ENCODE measurements around the gene ATP1B1.

ATP1B1 gene

DNA sequence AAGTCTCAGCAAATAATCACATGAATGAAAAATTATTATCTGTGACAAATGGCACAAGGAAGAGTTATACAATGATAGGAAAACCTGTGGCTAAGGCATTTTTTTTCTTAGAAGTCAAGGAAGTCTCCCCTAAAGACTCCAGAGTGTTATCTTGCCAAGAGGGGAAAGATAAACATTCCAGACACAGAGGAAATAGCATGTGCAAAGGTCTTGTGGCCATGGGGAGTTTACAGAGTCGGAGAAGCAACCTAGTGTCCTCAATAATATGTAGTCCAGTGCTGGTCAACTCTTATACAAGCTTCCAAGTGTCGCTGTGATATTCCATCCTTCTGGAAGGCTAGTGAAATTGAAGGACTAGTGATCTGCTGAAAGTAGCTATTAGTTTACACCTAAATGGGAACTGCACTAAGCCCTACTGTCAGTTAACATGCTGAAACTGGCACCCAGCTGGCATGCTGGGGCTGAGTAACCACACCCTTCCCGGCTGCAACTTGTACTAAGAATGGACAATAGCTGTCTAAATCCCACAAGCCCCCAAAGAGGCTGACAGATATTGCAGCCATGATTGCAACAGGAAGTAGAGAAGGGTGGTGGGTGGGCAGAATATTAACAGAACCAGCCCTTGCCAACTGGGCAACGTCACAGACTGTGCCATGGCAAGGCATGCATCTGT, 11.5 kb upstream of the ATP1B1 start:
- H3K4me3 ChIP-seq (ENCODE audit: low read depth, low read length), result no peak overlapping the region
- TF ChIP-seq, protein P1, sequence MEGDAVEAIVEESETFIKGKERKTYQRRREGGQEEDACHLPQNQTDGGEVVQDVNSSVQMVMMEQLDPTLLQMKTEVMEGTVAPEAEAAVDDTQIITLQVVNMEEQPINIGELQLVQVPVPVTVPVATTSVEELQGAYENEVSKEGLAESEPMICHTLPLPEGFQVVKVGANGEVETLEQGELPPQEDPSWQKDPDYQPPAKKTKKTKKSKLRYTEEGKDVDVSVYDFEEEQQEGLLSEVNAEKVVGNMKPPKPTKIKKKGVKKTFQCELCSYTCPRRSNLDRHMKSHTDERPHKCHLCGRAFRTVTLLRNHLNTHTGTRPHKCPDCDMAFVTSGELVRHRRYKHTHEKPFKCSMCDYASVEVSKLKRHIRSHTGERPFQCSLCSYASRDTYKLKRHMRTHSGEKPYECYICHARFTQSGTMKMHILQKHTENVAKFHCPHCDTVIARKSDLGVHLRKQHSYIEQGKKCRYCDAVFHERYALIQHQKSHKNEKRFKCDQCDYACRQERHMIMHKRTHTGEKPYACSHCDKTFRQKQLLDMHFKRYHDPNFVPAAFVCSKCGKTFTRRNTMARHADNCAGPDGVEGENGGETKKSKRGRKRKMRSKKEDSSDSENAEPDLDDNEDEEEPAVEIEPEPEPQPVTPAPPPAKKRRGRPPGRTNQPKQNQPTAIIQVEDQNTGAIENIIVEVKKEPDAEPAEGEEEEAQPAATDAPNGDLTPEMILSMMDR (IDR thresholded peaks at IDR 0.05; ENCODE audit: borderline replicate concordance, insufficient read depth, low read depth, low read length), result no peak

DNA sequence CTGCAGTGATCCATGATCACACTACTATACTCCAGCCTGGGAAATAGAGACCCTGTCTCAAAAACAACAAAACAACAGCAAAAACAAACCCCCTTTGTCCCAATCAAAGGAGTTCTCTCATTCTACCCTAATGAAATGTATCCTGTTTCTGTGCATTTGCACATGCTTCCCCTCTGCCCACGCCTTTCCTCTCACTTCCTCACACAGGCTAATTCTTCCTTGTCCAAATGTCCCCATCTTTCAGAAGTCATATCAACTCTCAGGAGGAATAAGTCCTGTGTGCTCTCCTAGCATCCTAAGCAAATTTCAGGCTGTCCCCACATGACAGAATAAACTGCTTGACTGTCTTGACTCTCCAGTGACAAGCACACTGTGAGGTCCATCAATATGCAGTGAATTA, 8.1 kb upstream of the ATP1B1 start:
- TF ChIP-seq, protein P1 (IDR thresholded peaks at IDR 0.05; ENCODE audit: borderline replicate concordance, insufficient read depth, low read depth, low read length), result no peak
- no peak overlapping the region for H3K4me3 ChIP-seq (ENCODE audit: low read depth, low read length)

DNA sequence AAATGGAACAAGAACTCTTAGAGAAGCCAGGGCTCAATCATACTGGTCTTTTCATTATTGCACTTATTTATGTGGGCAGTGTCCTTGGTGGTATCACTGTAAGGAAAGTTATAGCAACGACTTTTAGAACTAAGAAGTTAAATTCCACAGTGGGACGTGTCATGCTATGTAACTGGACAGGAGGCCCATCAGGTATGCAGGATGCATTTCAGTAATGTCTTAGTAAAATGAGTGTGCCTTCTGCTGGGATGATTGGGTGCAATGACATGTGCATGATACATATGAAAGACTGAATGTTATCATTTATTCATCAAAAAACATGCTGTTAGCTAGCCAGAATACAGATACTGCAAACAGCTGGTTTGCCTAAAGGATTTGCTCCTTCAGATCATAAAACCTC, 6.9 kb upstream of the ATP1B1 start:
- H3K4me3 ChIP-seq (ENCODE audit: low read depth, low read length), result no peak overlapping the region
- TF ChIP-seq, protein P1 (IDR thresholded peaks at IDR 0.05; ENCODE audit: borderline replicate concordance, insufficient read depth, low read depth, low read length), result no peak

DNA sequence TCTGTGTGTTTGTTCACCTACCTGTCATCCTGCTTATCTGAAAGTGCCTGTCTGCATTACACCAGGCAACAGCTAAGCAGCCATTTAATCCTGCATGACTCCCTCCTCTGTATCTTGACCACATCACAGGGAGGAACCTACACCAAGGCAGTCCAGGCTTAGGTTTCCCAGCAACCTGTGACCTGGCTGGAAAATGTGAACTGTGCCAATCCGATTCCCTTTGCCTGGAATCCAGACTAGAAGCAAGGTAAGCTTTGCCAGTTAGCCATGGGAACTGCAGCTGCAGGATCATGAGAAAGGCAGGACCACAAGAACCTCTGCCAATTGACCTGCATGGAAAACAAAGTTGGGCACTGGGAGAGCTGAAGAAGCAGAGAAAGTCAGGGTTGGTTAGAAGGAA, 6.3 kb upstream of the ATP1B1 start:
- no peak overlapping the region for H3K4me3 ChIP-seq (ENCODE audit: low read depth, low read length)
- TF ChIP-seq, protein P1 (IDR thresholded peaks at IDR 0.05; ENCODE audit: borderline replicate concordance, insufficient read depth, low read depth, low read length), result no peak

DNA sequence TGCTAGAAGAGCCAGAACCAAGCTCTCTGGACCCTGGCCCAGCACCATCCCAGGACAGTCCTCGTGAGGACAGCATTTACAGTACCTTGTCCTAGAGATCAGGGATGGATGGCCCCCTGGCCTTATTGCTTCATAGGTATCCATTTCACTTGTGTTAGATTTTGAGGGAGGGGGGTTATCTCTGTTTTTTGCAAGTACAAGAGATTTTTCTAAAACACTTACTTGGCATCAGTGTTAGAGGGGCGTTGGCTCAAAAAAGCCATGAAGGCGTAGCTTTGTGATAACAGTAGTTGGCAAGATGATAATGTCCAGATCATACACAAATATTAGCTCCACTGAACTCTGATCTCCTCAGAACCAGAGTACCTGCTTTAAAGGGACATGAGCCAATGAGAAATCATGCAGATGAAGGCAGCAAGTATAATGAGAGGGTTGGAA, 5.8 kb upstream of the ATP1B1 start:
- TF ChIP-seq, protein P1 (IDR thresholded peaks at IDR 0.05; ENCODE audit: borderline replicate concordance, insufficient read depth, low read depth, low read length), result no peak

DNA sequence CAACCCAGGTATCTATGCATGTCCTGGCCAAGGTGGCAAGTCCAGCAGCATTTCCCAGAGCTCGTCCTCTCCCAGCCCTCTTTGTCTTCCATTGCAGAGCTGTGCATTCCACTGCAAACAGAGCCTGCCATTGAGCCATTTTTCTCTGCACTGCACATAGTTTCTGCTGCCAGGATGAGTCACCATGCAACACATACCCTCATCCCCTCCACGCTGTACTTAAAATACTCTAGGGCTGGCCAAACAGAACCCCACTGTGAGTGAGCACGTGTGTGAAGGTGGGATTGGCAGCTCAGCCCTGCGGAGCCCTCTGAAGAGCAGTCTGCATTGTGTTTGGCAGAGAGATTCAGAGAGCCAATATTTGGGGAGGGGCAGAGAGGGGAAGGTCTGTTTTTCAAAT, 3.9 kb upstream of the ATP1B1 start:
- H3K4me3 ChIP-seq (ENCODE audit: low read depth, low read length), result no peak overlapping the region
- TF ChIP-seq, protein P1 (IDR thresholded peaks at IDR 0.05; ENCODE audit: borderline replicate concordance, insufficient read depth, low read depth, low read length), result no peak

More for the DNA sequence above, 5.8 kb upstream of the ATP1B1 start:
- no peak overlapping the region for H3K4me3 ChIP-seq (ENCODE audit: low read depth, low read length)

DNA sequence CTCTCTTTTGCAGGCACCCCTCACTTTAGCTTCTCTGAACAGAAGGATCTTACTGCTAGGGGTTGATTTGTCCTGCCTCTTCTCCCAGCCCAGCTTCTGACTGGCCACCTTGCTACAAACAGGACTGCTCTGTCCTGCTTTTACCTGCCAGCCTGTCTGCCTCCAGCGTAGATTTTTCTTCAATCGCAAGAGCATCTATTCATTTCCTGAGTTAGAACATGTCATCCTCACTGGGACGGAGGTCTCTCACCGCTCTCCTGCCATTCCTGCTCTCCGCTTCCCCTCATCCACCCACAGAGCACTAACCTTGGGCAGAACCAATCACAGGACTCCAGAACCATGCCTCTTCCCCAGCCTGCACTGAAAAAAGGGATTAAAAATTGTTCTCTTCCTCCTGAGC, 3.5 kb upstream of the ATP1B1 start:
- TF ChIP-seq, protein P1 (IDR thresholded peaks at IDR 0.05; ENCODE audit: borderline replicate concordance, insufficient read depth, low read depth, low read length), result no peak
- no peak overlapping the region for H3K4me3 ChIP-seq (ENCODE audit: low read depth, low read length)
